HL-60/S4 treated with phorbol 12-myristate 13-acetate at 8.2 ng/mL for 4 days and 3 days (cell line): ENCODE measurements around the gene CYB5R3.
"Not testable (repeated sequence)": the region's sequence is repeated elsewhere in the genome, so short reads cannot be mapped to it uniquely, and the experiment has no call there.

Source experiments
- in situ Hi-C: fragments of 300-500 bp; cut with MboI; formaldehyde crosslinking; loops from 2 replicates; pipeline ENCODE4 v1.15.0; 2022; ENCODE audit warnings: low sequenced_read_pairs

Gene CYB5R3

DNA sequence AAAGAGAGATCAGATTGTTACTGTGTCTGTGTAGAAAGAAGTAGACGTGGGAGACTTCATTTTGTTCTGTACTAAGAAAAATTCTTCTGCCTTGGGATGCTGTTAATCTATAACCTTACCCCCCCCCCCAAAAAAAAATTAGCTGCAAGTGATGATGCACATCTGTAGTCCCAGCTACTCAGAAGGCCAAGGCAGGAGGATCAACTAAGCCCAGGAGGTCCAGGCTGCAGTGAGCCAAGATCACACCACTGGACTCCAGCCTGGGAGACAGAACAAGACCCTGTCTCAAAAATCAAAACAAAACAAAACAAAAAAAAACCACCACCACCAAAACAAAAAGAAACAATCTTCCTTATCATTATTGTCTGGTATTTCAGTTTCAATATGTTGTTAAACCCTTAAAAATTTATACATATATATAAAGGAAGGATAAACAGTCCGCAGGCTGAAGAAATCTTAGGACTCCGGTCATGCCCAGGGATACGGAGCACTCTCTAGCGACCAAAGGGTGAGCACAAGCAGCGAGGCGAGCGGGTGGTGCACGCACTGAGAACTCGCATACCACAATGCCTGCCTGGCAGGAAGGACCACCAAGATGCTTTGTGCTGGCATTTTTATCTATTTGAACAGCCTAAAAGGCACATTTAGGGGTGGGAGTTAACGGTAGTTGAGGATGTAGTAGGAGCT is 40.9 kb downstream of the CYB5R3 start:
- in situ Hi-C loops: no loop called here

DNA sequence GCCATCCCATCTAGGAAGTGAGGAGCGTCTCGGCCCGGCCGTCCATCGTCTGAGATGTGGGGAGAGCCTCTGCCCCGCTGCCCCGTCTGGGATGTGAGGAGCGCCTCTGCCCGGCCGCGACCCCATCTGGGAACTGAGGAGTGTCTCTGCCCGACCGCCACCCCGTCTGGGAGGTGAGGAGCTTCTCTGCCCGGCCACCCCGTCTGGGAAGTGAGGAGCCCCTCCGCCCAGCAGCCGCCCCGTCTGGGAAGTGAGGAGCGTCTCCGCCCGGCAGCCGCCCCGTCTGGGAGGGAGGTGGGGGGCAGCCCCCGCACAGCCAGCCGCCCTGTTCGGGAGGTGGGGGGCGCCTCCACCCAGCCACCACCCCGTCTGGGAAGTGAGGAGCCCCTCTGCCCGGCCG is 41.6 kb downstream of the CYB5R3 start:
- in situ Hi-C loops: not testable (repeated sequence)

DNA sequence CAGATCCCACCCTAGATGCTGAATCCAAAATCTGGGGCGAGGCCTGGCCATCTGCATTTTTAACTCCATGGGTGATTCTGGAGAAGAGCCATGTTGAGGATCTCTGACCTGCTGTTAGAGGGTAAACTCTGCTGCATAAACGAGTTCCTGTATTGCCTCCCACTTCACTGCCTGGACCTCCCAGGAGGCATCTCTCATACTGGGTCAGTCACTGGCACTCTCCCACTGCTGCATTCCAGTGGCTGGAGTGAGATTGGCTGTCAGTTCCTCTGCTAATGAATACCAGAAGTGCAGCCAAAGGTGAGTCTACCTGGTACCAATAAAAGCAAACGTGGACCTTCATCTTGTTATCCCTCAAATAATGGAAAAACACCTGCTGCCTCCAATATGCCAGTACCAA is 44.8 kb downstream of the CYB5R3 start:
- in situ Hi-C loops: no loop called here

DNA sequence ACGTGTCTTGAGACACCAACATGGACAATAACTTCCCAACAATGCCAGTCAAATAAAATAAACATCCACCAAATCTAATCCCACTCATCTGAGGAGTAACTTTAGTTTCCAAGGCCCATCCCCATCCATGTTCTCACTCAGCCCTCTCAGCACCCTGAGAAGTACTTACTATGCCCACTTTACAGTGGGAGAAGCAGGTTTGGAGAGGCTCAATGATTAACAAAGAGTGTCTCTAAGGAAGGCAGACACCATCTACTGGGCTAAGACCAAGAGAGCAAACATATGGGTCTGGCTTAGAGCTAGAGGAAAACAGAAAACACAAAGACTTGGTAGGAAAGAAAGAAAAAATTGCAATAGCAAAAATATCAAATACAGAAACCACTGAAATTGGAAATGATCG is 45.8 kb downstream of the CYB5R3 start:
- in situ Hi-C loops: no loop called here

DNA sequence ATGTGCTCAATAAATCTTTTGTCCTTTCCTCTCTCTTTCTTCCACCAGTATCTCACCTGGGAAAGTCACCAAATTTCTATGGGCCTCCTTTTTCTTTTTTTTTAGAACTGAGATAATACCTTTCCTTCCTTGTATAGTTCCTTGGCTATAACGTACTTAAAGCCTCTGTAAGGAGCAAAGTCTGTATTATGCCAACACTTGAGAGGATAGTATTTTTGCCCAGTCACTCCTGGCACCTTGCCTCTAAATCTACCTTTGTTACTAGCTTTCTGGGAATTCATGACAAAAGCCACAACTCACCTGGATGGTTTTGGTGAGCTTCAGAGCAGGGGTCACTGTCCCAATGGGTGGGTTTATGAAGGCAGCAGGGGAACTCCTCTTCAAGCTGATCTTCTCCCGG is 46.7 kb downstream of the CYB5R3 start:
- in situ Hi-C loops: no loop called here

DNA sequence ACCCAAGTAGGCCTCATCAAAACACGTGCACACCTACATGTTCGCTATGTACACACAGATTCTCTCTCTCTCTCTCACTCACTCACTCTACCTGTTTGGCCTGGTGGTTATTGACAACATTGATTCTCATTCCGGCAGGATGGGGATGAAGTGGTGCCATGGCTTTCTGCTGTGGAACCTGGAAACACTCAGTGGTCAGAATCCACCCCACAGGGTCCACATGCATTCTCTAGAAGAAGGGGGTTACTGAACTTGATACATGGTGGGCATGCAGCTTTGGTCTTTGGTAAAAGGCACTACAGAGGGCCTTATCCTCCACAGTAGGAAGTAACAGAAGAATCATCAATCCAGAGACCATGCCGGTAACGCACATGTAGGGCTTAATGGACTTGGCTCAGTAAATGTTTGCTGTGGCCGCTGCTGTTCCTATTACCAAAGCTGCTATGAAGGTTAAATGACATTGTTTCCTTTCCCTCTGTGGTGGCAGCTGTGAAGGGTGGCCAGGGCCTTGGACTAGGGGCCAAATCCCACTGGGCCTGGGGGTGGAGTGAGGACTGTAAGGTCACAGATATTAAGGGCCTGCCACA is 47.2 kb downstream of the CYB5R3 start:
- in situ Hi-C loops: no loop called here

DNA sequence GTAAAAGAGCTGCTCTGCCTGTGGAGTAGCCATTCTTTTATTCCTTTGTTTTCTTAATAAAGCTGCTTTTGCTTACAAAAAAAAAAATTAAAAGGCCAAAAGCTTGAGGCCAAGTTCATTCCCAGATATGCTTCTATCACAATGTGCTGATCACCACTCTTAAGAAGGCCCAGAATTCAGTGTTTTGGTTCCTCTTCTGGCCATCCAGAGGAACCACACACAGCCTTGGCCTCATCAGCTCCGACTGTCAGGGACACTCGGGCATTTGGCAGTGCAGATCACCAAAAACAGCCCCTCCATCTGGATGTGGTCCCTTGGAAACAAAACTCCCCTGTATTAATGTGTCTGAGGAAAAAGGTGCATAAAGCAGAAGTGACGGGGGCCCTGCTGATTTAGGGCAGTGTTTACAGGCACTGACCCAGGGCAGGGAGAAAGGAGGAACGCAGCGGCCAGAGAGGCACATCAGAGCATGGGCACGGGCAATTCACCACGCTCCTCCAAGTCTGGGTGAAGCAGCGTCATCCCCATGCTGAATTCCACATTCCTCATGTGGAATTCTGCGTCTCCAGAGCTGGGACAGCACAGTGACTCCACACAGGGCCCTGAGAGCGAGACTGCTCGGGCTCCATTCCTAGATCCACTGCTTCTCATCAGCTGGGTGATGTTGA is 52.2 kb downstream of the CYB5R3 start:
- in situ Hi-C loops: no loop called here

DNA sequence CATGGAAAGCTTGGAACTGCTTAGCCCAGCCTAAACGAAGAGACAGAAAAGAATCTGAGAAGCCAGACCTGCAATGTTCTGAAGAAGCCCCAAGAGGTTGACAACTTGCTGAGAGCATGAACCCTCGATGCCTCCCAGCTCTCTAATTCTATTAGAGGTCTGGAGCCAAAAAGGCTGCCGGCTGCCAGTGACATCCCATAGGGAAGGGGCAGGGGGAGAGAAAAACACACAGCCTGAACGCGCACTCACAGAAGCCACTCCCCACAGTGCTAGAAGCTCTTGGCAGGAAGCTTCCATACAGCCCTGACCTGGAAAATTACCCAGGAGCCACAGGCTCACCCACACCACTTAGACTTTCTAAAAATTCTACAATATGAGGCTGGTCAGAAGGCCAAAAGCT is 52.9 kb downstream of the CYB5R3 start:
- in situ Hi-C loops: no loop called here

DNA sequence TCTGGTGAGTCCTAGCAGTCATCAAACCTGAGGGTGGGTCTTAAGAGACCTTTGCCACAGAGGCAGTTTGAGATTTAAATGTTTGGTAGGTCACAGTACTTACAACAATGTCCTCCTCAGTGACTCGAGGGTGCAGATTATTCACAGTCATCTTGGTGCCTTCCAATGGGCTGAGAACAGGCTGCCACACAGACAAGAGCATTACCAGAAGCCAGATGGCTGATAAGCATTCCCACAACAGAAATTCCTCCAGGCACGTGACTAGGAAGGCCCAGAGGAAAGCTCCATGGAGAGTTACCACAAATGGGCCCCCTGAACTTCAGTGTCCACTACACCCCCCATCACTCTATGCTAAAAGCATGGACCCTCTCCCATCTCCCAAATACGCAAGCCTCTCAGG is 53.8 kb downstream of the CYB5R3 start:
- in situ Hi-C loops: no loop called here

DNA sequence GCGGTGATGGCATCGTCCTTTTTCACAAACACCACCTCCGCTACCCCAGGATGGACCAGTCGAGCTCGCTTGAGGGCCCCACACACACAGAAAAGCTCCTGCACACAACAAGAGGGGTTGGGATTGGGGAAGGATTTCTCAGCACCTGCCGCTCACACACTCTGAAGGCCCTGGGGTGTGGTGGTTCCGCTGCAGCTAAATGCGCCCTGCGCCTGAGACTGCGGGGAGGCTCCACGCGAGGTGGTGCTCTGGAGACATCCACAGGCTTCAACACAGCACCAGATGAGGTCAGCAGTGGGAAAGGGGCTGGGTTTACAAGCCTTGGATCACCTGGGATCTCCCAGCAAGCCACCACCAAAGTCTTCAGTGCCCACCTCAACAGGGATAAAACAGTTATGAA is 57.2 kb downstream of the CYB5R3 start:
- in situ Hi-C loops: no loop called here

DNA sequence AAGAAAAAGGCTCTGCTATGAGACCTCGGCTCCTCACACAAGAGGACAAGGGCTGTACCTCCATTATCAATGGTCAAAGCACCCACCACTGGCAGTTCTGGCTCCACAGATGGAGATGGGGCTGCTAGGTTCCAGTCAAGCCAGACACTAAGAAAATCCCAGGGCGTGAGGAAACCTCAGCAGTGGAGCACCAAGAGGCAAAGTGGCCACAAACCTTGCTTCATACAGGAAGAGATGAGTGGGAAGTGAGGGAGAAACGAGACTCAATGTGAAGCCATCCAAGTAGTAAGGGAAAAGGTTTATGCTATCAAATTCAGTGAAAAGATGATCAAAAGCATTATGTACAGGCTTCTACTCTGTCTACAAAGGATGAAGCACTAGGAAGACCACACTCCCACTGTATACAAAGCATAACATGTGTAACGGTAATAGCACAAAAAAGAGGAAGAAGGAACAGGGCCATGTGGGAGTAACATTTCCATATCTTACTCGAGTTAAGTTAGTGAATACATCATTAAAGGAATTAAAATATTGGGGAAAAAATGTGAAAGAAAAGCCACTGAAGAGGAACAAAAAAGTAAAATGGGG is 61.5 kb downstream of the CYB5R3 start:
- in situ Hi-C loops: no loop called here

DNA sequence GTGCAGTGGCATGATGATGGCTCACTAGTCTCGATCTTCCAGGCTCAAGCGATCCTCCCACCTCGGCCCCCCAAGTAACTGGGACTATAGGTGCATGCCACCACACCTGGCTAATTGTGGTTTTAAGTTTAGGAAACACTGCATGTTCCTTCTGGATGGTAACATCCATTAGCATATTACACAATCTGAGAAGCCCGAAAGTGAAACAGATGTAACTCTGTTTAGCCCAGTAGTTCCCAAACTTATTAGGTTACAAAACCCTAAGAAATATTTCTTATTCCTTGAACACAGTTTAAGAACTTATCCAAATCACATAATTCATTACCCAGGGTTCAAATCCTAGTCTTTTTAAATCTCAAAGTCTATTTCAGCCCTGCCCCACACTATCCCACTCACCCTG is 62.8 kb downstream of the CYB5R3 start:
- in situ Hi-C loops: no loop called here

DNA sequence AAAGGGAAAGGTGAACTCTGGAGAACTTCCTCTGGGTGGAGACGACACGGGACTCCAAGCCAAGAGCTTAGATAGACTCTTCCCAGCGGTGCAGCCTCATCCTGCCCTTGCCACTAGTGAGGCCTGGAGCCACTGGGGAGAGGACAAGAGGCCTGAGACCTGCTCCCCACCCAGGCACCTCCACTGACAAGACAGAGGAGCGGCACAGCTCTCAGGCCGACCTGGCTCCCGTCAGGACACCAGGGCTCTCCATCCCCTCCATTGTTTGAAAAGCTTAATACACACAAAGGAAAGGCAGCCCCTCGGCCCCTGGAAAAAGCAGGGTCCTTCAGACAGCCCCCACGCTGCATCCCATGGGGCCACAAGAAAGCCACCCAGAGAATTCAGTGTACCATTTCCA is 64.1 kb downstream of the CYB5R3 start:
- in situ Hi-C loops: no loop called here

DNA sequence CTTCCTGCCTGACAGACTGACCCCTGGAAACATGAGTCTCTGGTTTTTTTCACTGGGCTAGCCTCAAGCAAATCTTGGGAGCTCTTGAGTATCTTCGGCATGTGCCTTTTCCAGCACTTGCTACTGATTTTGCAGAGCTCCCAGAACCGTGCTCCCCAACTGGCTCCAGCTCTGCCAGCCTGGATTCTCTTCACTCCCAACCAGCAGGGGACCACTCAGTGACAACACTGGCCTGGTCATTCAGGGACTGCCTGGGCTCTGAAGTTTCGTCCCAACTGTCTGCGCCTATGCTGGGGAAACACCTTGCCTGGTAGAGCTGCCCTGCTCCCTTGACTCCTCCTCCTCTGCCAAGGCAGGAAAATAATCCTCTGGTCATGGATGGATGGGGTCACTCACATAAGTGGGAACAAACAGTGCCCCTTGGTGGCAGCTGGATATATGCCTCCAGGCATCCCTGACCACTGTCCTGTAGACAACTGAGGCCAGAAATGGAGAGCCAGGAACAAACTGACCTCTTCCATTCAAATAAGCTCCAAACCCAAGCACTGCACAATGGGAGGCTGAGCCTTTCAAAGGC is 64.7 kb downstream of the CYB5R3 start:
- in situ Hi-C loops: no loop called here

DNA sequence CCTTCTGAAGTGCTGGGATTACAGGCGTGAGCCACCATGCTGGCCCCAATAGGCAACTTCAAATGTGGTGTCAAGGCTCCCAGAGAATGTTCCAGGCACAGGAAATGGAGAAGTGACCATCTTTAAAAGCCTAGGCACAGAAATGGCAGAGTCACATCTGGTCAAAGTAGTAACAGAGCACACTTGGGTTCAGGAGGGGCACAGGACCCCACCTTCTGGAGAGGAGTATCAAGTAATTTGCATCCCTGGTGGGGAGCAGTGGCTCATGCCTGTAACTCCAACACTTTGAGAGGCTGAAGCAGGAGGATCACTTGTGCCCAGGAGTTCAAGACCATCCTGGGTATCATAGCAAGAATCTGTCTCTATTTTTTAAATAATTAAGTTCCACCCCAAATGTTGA is 66.2 kb downstream of the CYB5R3 start:
- in situ Hi-C loops: no loop called here

DNA sequence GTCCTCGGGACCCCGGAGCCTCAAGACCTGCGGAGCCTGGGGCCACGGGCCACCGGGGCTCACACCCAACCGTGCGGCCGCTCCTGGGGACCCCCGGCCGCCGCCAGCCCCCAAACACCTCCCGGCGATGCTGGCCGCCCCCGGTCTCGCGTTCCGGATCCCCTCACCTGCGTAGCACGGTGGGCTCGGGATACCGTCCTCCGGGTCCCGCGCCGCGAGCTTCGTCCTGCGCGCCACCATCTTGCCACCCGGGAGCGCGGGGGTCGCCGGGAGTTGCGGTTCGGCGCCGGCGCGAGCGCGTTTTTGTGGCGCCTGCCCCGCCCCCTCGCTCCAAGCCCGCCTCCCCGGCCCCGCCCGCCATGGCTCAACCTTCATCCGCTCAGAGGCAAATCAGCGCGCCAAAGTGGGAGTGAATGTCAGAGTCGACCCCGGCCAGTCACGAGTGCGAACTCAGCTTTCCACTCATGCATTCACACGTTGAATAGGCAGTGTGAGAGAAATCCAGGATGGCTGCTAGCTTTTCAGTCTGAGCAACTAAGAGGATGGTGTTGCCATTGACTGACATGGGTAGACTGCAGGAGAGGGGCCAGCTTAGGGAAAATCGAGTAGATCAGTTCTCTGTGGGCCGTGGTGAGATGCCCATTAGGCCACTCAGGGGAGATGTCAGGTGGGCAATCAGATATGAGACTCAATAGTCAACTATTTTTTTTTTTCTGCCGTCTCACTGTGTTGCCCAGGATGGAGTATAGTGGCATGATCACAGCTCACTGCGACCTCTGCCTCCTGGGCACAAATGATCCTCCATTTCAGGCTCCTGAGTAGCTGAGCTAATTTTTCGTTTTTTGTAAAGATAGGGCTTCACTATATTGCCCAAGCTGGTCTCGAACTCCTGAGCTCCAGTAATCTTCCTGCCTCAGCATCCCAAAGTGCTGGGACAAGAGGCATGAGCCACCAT is 67.2 kb downstream of the CYB5R3 start:
- in situ Hi-C loops: no loop called here

DNA sequence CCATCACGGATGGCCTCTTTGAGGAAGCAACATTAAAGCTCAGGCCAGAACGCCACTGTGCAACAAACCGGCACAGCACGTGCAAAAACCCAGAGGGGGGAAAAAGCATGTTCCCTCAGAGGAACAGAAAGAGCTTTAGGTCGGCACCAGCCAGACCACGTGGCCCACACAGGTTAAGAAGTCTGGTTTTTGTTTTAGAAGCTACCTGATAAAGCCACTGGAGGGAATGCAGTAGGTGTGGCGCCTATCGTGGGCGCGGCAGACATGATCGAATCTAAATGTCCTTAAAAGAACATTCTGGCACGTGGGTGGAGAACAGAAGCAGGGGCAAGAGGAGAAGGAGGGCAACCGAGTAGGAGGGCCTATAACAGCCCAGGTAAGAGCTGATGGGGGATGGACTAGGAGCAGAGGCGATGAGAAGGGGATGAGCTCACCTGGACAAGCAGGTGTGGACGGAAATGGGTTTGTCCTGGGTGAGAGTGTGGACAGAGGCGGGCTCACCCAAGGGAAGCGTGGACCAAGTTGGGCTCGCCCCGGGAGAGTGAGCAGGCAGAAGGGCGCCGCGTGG is 67.9 kb downstream of the CYB5R3 start:
- in situ Hi-C loops: not testable (repeated sequence)

DNA sequence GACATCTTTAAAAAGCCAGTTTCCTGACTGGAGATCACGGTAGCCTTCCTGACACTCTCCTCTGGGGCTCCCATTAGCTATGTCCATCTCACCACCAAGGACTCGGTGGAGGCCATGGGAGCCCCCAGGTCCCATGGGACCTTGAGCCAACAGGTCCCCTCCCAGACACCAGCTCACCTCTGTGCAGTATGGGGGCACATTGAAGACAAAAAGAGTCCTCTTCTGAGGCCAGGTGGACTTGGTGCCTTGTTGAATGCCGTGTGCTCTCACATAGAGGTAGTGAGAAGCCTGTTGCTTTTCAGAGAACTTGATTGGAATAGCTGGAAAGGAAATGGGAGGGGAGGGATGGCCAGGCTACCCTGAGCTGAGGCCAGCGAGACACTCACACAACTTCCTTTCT is 69.2 kb downstream of the CYB5R3 start:
- in situ Hi-C loops: not testable (repeated sequence)

DNA sequence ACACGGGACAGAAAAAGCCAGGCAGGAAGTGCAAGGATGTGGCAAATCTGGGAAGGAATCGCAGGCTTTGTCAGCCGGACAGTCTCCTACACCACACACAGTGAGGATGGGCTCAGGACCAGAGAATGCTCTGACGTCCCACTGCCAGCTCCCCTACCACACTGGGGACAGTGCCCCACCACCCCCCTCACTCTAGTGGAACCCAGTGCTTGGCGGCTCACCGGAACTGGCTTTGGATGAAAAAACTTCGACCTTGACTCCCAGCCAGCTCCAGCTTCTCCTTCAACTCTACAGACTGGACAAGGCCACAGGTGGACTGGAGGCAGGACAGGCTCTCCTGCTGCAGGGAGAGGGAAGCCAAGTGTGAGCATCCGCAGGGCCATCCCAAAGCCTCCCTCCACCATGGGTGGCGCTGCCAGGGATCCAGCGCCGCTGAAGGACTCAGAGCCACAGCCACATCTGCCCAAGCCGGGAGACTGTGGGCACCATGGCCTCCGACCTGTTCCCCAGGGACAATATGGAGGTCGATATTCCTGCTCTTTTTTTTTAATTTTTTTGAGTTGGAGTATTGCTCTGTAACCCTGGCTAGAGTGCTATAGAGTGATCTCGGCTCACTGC is 71.5 kb downstream of the CYB5R3 start:
- in situ Hi-C loops: no loop called here

DNA sequence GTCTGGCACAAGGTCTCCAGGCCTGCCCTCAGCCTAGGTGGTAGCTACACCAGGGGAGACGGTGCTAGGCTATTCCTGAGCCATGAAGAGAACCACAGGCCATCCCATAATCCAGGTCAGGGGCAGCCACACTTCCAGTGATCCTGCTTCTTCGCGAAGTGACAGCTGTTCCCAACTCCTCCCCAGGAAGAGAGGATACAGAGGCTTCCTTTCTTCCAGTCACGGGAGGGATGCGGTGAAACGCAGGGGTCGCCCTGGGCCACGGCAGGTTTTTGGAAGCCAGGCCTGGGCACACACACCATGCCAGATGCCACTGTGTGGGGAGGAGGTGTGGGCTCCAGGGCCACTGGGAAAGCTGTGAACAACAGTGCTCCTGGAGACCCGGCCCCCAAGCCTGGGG is 72.1 kb downstream of the CYB5R3 start:
- in situ Hi-C loops: not testable (repeated sequence)
